ENCODE data around the gene BCOR.

- TF ChIP-seq CTCF (conservative IDR thresholded peaks at IDR 0.05; ENCODE audit: low read length) = no peak
- no peak for TF ChIP-seq EZH2phosphoT487 (IDR thresholded peaks at IDR 0.05; ENCODE audit: borderline replicate concordance)
Measured at GRCh38 chrX:40099055-40099958, 1.5 kb upstream of the BCOR start.
